Measurements from ENCODE around the gene PCNX2.

Gene PCNX2

GRCh38 chr1:233042834-233043233 lies 252.7 kb downstream of the PCNX2 start:
- Histone ChIP-seq H4K20me1 (ENCODE audit: insufficient read depth, low read length, poor library complexity, severe bottlenecking) (no peaks in the 10 kb centered on the region), H3F3A (ENCODE audit: low read depth) (no peaks in the 10 kb centered on the region), H2AFZ (ENCODE audit: low read length) (no peak overlapping the region), H3K27me3 (ENCODE audit: insufficient read depth, low read length, poor library complexity, severe bottlenecking) (no peaks in the 10 kb centered on the region), H3K79me2 (ENCODE audit: insufficient read depth, low read length) (no peaks in the 10 kb centered on the region), H3K36me3 (ENCODE audit: insufficient read depth, low read length) (peaks cover 7% of the 10 kb centered on the region; the same call in 1 of the 2 replicates), H3K9me2 (replicated peaks; ENCODE audit: low read depth, low read length) (no peaks in the 10 kb centered on the region), H3K4me3 (ENCODE audit: low read length, poor library complexity, severe bottlenecking) (no peak overlapping the region), H3K4me1 (ENCODE audit: insufficient read depth, low read length, poor library complexity, severe bottlenecking) (no peaks in the 10 kb centered on the region), H3K9ac (ENCODE audit: low read depth, low read length, poor library complexity, severe bottlenecking) (no peak overlapping the region), H3K4me2 (ENCODE audit: low read depth, low read length, poor library complexity, severe bottlenecking) (no peak overlapping the region), H3K9me3 (ENCODE audit: insufficient read depth, low read depth, low read length) (0 out of 2 replicates have a peak, but pooled peaks cover 2% of the 10 kb centered on the region)
- TF ChIP-seq, protein P1, sequence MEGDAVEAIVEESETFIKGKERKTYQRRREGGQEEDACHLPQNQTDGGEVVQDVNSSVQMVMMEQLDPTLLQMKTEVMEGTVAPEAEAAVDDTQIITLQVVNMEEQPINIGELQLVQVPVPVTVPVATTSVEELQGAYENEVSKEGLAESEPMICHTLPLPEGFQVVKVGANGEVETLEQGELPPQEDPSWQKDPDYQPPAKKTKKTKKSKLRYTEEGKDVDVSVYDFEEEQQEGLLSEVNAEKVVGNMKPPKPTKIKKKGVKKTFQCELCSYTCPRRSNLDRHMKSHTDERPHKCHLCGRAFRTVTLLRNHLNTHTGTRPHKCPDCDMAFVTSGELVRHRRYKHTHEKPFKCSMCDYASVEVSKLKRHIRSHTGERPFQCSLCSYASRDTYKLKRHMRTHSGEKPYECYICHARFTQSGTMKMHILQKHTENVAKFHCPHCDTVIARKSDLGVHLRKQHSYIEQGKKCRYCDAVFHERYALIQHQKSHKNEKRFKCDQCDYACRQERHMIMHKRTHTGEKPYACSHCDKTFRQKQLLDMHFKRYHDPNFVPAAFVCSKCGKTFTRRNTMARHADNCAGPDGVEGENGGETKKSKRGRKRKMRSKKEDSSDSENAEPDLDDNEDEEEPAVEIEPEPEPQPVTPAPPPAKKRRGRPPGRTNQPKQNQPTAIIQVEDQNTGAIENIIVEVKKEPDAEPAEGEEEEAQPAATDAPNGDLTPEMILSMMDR (conservative IDR thresholded peaks at IDR 0.05; ENCODE audit: low read length), result no peak
- TF ChIP-seq EZH2phosphoT487 (IDR thresholded peaks at IDR 0.05; ENCODE audit: borderline replicate concordance), result no peak

DNA sequence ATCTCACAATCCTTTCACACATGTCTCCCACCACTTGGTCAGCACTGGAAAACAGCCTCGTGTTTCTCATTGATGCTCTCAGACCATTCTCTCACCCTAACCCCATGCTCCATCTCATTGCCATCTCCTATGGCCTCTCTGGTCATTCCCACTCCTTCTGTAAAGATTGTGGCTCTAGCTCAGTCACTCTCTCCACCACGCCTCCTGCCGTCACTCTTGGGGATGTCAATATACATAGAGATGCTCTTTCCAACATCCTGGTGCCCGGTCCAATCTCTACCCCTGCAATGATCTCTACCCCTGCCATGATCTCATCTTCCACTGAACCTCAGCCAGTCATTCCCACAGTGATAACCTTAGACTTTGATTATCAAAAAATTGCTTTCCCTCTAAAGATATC lies 255.0 kb downstream of the PCNX2 start:
- Histone ChIP-seq H3K9me3 (ENCODE audit: insufficient read depth, low read depth, low read length) (0 out of 2 replicates have a peak, but pooled peaks cover 2% of the 10 kb centered on the region), H4K20me1 (ENCODE audit: insufficient read depth, low read length, poor library complexity, severe bottlenecking) (no peaks in the 10 kb centered on the region), H3K36me3 (ENCODE audit: insufficient read depth, low read length) (peaks cover 4% of the 10 kb centered on the region; the same call in 1 of the 2 replicates), H3K9me2 (replicated peaks; ENCODE audit: low read depth, low read length) (no peaks in the 10 kb centered on the region), H3F3A (ENCODE audit: low read depth) (no peaks in the 10 kb centered on the region), H3K79me2 (ENCODE audit: insufficient read depth, low read length) (no peaks in the 10 kb centered on the region), H3K4me2 (ENCODE audit: low read depth, low read length, poor library complexity, severe bottlenecking) (no peak overlapping the region), H3K4me1 (ENCODE audit: insufficient read depth, low read length, poor library complexity, severe bottlenecking) (no peaks in the 10 kb centered on the region), H3K4me3 (ENCODE audit: low read length, poor library complexity, severe bottlenecking) (no peak overlapping the region), H3K27me3 (ENCODE audit: insufficient read depth, low read length, poor library complexity, severe bottlenecking) (no peaks in the 10 kb centered on the region), H2AFZ (ENCODE audit: low read length) (no peak overlapping the region), H3K9ac (ENCODE audit: low read depth, low read length, poor library complexity, severe bottlenecking) (no peak overlapping the region)
- TF ChIP-seq, protein P1 (conservative IDR thresholded peaks at IDR 0.05; ENCODE audit: low read length), result no peak
- no peak for TF ChIP-seq EZH2phosphoT487 (IDR thresholded peaks at IDR 0.05; ENCODE audit: borderline replicate concordance)

- Histone ChIP-seq H3K4me3 (ENCODE audit: low read length, poor library complexity, severe bottlenecking) (no peak overlapping the region), H3K4me1 (ENCODE audit: insufficient read depth, low read length, poor library complexity, severe bottlenecking) (no peaks in the 10 kb centered on the region), H3K36me3 (ENCODE audit: insufficient read depth, low read length) (no peaks in the 10 kb centered on the region), H3K79me2 (ENCODE audit: insufficient read depth, low read length) (no peaks in the 10 kb centered on the region), H4K20me1 (ENCODE audit: insufficient read depth, low read length, poor library complexity, severe bottlenecking) (no peaks in the 10 kb centered on the region), H3K9me2 (replicated peaks; ENCODE audit: low read depth, low read length) (no peaks in the 10 kb centered on the region), H3K4me2 (ENCODE audit: low read depth, low read length, poor library complexity, severe bottlenecking) (no peak overlapping the region), H3K9ac (ENCODE audit: low read depth, low read length, poor library complexity, severe bottlenecking) (no peak overlapping the region), H2AFZ (ENCODE audit: low read length) (no peak overlapping the region), H3K9me3 (ENCODE audit: insufficient read depth, low read depth, low read length) (no peaks in the 10 kb centered on the region), H3K27me3 (ENCODE audit: insufficient read depth, low read length, poor library complexity, severe bottlenecking) (no peaks in the 10 kb centered on the region), H3F3A (ENCODE audit: low read depth) (no peaks in the 10 kb centered on the region)
- TF ChIP-seq, protein P1 (conservative IDR thresholded peaks at IDR 0.05; ENCODE audit: low read length), result no peak
- TF ChIP-seq EZH2phosphoT487 (IDR thresholded peaks at IDR 0.05; ENCODE audit: borderline replicate concordance), result no peak
Measured at GRCh38 chr1:233038581-233038980, 256.9 kb downstream of the PCNX2 start.

Data from Loucy (cell line).